Stomach (tissue), 9 donors: Measurements from ENCODE around the gene LCTL. TPM values are rescaled to one million over a fixed set of nuclear protein-coding genes. Genes with fewer than 3 reads are reported as not detected.

Experiments used
- DNase-seq, 2 donors: peaks; one replicate each; pipeline versions ENCODE4 v3.0.0 to v3.0.0-alpha.2; 2013 to 2019
- H3K27ac ChIP-seq, 5 donors: fragments of 200-600 bp in 4 of 5; sonication (generic) in 4 of 5; one replicate each; pipeline ENCODE4 v1.5.1; 2013 to 2019; ENCODE audit warnings: mild to moderate bottlenecking in 1 of 5, moderate library complexity in 1 of 5
- H3K27me3 ChIP-seq, 3 donors: fragments of 200-600 bp; sonication (generic); one replicate each; pipeline ENCODE4 v1.5.1; 2017 to 2019; ENCODE audit warnings: mixed run types in 1 of 3
- H3K36me3 ChIP-seq, 4 donors: fragments of 200-600 bp; sonication (generic); 1 replicate in 3 of 4; 2 replicates in 1 of 4; pipeline ENCODE4 v1.5.1; 2016 to 2019
- H3K4me1 ChIP-seq, 4 donors: fragments of 200-600 bp; sonication (generic); one replicate each; pipeline ENCODE4 v1.5.1; 2016 to 2019
- H3K4me3 ChIP-seq, 4 donors: fragments of 200-600 bp; sonication (generic) in 3 of 4; one replicate each; pipeline ENCODE4 v1.5.1; 2016 to 2019; ENCODE audit warnings: mild to moderate bottlenecking in 1 of 4
- H3K9me3 ChIP-seq, 4 donors: fragments of 200-600 bp; sonication (generic); one replicate each; pipeline ENCODE4 v1.5.1; 2016 to 2019
- CTCF ChIP-seq, 7 experiments: fragments of 450-650 bp in 4 of 7; fragments of 200-600 bp in 3 of 7; sonication (generic) in 3 of 7; IDR thresholded peaks; one replicate each; pipeline ENCODE4 v1.5.1; 2016 to 2019; ENCODE audit warnings: antibody characterized with exemption in 7 of 7, control low read depth in 2 of 7, mild to moderate bottlenecking in 1 of 7
- EP300 ChIP-seq: sonication (generic); formaldehyde crosslinking; IDR thresholded peaks from one replicate; pipeline ENCODE4 v1.6.1; 2017; ENCODE audit warnings: antibody characterized with exemption
- POLR2A ChIP-seq, 4 donors: fragments of 450-650 bp; IDR thresholded peaks; one replicate each; pipeline ENCODE4 v1.6.1; 2016; ENCODE audit warnings: antibody characterized with exemption in 4 of 4, control low read depth in 2 of 4, mild to moderate bottlenecking in 1 of 4, moderate library complexity in 1 of 4
- POLR2AphosphoS5 ChIP-seq, 3 donors: sonication (generic); formaldehyde crosslinking; IDR thresholded peaks; one replicate each; pipeline ENCODE4 v1.6.1; 2016; ENCODE audit warnings: antibody characterized with exemption in 3 of 3
- WGBS, 5 donors: extraction: QIAGEN DNeasy Blood & Tissue Kit in 3 of 5; methylation state at CpG; one replicate each; pipeline versions ENCODE4 v1.1.5 to v1.1.7; 2013 to 2018; 5-methylcytosine and 5-hydroxymethylcytosine counted together
- intact Hi-C: fragments of 100-400 bp; cut with DNase I; formaldehyde crosslinking; loops from one replicate; pipeline ENCODE4 v1.15.1; 2023; ENCODE audit warnings: low total_unique reads
- polyA plus RNA-seq, 3 donors: library from polyadenylated mRNA; stranded (reverse); fragments of 200-250 nt; gene quantifications; one replicate each; pipeline ENCODE4 v1.2.3, GENCODE V29; 2013
- total RNA-seq, 5 donors: library from RNA; depleted of rRNA; stranded (reverse); fragments of >200 nt; gene quantifications; one replicate each; pipeline versions ENCODE4 v1.1.0 to v1.2.3, GENCODE V29; 2014 to 2016
- donor health status: healthy with polysubstance abuse.
- donor health status: Bipolar disorder and iron deficiency.
- donor health status: healthy.

Gene LCTL
- total and polyA plus RNA-seq, 8 donors, result not detected

GRCh38 chr15:66578286-66578875 is 12.6 kb upstream of the LCTL start:
- 59 to 74% (median 66%) methylated on average over 8 to 10 of the region's 10 CpGs for WGBS, 5 donors
- DNase-seq, result no peak
- Histone ChIP-seq H3K36me3 (no peaks in the 10 kb centered on the region), H3K4me1 (no peaks in the 10 kb centered on the region), H3K27me3 (no peaks in the 10 kb centered on the region), H3K27ac (no peak overlapping the region), H3K9me3 (no peaks in the 10 kb centered on the region), H3K4me3 (no peak overlapping the region)
- TF ChIP-seq POLR2AphosphoS5 (IDR thresholded peaks at IDR 0.05) (no peak), CTCF (IDR thresholded peaks at IDR 0.05) (no peak), POLR2A (IDR thresholded peaks at IDR 0.05) (no peak), EP300 (no peak)
- intact Hi-C loops, result no loop called here

GRCh38 chr15:66574596-66574950 is 8.8 kb upstream of the LCTL start:
- TF ChIP-seq EP300, result no peak
- TF ChIP-seq CTCF (IDR thresholded peaks at IDR 0.05), result no peak
- no peak for TF ChIP-seq POLR2A (IDR thresholded peaks at IDR 0.05)
- TF ChIP-seq POLR2AphosphoS5 (IDR thresholded peaks at IDR 0.05), result no peak
- WGBS, 5 donors, result 82 to 96% (median 90%) methylated on average over 2 of the region's 2 CpGs
- H3K27ac ChIP-seq, result no peak overlapping the region

GRCh38 chr15:66573719-66574595 is 8.2 kb upstream of the LCTL start:
- no peaks in the 10 kb centered on the region for H3K36me3 ChIP-seq
- H3K27me3 ChIP-seq, result no peaks in the 10 kb centered on the region
- no peak for TF ChIP-seq POLR2A (IDR thresholded peaks at IDR 0.05)
- WGBS, 5 donors, result 69 to 88% (median 74%) methylated on average over 10 of the region's 10 CpGs
- no peaks in the 10 kb centered on the region for H3K4me1 ChIP-seq
- DNase-seq, result peak in 1 of 2 donors; percentile 65
- no peak overlapping the region for H3K27ac ChIP-seq
- intact Hi-C loops, result no loop called here
- no peak overlapping the region for H3K4me3 ChIP-seq
- H3K9me3 ChIP-seq, result no peaks in the 10 kb centered on the region

More at GRCh38 chr15:66574596-66574950, 8.8 kb upstream of the LCTL start:
- intact Hi-C loops, result no loop called here
- H3K27me3 ChIP-seq, result no peaks in the 10 kb centered on the region
- no peaks in the 10 kb centered on the region for H3K4me1 ChIP-seq
- no peak overlapping the region for H3K4me3 ChIP-seq
- no peaks in the 10 kb centered on the region for H3K9me3 ChIP-seq
- H3K36me3 ChIP-seq, result no peaks in the 10 kb centered on the region
- no peak for DNase-seq

- Histone ChIP-seq H3K36me3 (no peaks in the 10 kb centered on the region), H3K27me3 (no peaks in the 10 kb centered on the region), H3K9me3 (no peaks in the 10 kb centered on the region), H3K4me3 (no peak overlapping the region), H3K27ac (no peak overlapping the region), H3K4me1 (no peaks in the 10 kb centered on the region)
- WGBS, 5 donors, result 81 to 91% (median 88%) methylated on average over 7 of the region's 7 CpGs
- no peak for TF ChIP-seq EP300
- no peak for TF ChIP-seq CTCF (IDR thresholded peaks at IDR 0.05)
- TF ChIP-seq POLR2AphosphoS5 (IDR thresholded peaks at IDR 0.05), result no peak
- TF ChIP-seq POLR2A (IDR thresholded peaks at IDR 0.05), result no peak
- no peak for DNase-seq
- intact Hi-C loops, result no loop called here
Observed at GRCh38 chr15:66573348-66573718, 7.5 kb upstream of the LCTL start.

- 60 to 95% (median 87%) methylated on average over 2 to 4 of the region's 4 CpGs for WGBS, 5 donors
- H3K27ac ChIP-seq, result no peak overlapping the region
- peak in 1 of 2 donors; percentile 17 for DNase-seq
- TF ChIP-seq POLR2AphosphoS5 (IDR thresholded peaks at IDR 0.05), result no peak
- TF ChIP-seq EP300, result no peak
- no peak for TF ChIP-seq POLR2A (IDR thresholded peaks at IDR 0.05)
- TF ChIP-seq CTCF (IDR thresholded peaks at IDR 0.05), result no peak
- no peaks in the 10 kb centered on the region for H3K27me3 ChIP-seq
- H3K4me1 ChIP-seq, result peaks cover 0 to 2% (median under 1%) of the 10 kb centered on the region in 4 donors
- no peaks in the 10 kb centered on the region for H3K36me3 ChIP-seq
- intact Hi-C loops, result no loop called here
- no peak overlapping the region for H3K4me3 ChIP-seq
- no peaks in the 10 kb centered on the region for H3K9me3 ChIP-seq
Observed at GRCh38 chr15:66572146-66572545, 6.3 kb upstream of the LCTL start.
